Measurements from ENCODE around the gene PLEKHF1.

The PLEKHF1 gene

DNA sequence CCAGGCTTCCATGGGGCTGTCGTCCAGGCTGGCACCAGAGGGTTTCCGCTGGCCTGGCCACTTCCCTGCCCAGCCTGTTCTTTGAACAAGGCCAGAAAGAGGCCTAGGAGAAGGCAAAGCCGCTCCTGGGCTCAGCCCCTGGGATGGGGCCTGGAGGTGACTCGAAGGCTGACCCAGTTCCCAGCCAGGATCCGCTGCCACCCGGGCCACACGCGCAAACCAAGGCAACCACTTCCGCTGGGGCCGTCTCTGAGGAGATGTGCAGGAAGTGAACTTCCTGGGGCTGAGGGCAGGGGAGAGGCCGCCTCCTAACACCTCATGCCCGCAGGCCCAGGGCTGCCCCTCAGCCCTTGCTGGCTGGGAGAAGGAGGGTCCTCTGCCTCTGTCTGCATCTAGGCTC, 15.2 kb downstream of the PLEKHF1 start:
- no peak for DNase-seq

DNA sequence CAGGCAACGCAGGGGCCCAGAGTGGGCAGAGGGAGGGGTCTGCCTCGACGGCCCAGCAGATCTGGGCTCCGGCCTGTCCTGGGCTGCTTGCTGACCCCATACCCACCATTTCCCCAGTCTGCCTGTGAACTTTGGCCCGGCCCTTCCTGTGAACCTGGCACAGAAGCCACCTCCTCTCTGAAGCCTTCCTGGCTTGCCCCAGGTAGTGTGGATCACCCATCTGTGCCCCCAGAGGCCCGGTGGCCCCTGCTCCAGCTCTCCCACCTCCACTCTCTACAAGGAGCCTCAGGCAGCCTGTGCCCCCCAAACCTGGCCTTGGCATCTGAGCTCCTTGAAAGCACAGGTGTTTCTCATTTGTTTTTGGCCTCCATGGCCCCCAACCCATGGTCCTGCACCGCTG, 15.7 kb downstream of the PLEKHF1 start:
- no peak for DNase-seq

DNA sequence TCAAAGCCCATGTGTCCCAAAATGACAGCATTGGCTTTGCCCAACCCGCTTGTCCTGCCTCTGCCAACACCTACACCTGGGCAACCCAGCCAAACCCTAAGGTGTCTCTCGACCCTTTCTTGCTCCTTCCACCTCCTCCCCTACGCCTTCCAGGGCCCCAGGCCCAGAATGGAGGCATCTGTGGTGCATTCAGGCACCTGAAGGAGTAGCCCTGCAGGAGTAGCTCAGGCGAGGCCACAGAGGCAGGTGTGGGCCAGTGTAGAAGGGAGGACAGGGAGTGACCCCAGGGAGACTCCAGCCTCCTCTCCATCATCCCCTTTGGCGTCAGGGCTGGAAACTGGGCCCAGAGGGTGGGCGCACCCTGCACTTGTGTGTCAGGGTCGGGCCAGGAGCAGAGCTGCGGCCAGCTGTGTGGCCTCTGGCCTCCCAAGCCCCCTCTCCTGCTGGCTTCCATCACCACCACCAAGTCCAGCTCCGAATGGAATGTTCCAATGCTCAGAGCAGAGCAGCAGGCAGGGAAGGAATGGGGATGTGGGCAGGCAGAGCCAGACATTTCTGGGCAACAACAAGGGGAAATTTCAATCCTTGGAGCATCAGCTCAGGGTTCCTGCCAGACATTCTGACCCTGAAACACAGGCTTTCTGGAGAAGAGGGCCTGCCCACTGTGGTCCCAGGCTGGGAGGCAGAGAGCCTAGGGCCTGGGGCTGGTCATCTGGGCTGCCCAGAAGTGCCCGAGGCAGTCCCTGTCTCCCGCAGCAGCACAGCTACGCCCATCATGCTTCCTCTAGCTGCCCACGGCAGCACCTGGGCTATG, 16.4 kb downstream of the PLEKHF1 start:
- no peak for DNase-seq

DNA sequence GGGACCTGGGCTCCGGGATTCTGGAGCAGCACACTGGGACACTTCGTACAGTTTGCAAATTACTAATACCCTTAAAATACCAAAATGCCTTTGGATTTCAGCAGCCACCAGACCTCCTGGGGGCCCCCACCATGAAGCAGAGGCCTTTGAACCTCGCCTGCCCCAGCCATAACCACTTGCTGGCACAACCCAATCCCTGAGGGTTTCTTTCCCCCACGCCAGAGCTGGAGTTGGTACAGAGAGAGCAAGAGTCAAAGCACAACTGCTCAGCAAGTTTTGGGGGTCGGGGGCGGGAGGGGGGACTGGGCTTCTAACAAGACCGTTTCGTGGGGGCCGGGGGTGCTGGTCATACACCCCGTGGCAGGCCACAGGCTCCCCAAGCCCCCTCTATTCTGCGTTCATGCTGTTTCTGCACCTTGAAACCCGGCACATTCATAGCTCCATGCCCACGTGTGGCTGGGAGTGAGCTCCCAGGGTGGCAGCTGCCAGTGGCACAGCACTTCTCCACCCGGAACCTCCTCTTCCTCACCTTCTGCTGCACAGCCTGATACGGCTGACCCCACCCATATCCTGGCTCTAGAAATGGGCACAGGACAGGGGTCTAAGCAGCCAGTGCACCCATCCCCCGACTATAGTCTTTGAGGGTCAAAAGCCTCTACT, 17.1 kb downstream of the PLEKHF1 start:
- DNase-seq: no peak

DNA sequence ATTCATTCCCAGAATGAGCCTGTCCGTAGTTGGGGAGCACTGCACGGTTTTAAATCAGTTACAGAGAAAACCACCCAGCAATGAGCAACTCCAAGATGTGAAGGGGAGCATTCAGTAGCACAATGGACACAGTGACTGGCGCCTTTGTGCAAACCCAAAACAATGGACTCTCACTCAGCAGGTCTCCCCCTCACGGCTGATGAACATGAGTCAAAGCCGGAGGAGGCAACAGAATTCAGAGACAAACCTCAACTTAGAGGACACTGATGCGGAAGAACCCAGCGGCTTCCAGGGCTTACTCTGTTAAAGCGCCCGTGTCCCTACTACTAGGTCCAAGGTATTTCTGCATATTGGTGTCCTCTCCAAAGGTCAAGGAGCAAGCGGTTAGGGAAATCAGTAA, 17.7 kb downstream of the PLEKHF1 start:
- no peak for DNase-seq

DNA sequence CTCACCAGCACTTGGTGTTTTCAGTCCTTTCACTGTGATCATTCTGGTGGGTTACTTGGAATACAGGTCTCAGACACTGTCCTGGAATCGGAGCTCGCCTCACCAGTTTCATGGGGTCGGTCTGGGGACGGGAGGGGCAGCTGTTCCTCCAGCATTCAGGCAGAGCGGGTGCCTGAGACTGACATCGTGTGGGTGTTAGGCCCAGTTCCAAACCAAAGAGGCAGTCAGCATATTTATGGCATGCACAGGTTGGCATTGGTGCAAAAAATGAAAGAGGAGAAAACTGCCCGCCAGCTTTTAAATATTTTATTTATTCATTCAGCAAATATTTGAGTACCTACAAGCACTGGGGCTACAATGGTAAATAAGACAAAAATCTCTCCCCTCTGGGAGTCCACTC, 20.1 kb downstream of the PLEKHF1 start:
- DNase-seq: no peak

DNA sequence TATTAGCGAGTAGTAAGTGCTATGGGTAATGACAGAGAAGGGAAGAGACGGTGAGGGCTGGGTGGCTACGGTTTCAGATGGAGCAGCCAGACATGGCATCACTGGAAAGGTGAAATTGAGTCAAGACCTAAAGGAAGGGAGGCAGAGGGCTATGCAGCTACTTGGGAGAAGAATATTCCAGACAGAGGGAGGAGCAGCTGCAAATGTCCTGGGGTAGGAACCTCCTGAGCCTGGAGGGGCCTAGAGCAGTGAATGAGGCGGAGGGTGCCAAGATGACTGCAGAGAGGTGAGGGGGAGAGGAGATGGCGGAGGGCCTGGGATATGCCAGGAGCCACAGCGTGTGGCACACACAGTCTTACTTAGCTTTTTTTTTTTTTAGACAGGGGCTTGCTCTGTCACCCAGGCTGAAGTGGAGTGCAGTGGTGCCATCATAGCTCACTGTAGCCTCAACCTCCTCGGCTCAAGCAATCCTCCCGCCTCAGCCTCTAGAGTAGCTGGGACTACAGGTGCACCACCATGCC, 21.1 kb downstream of the PLEKHF1 start:
- DNase-seq: no peak

DNA sequence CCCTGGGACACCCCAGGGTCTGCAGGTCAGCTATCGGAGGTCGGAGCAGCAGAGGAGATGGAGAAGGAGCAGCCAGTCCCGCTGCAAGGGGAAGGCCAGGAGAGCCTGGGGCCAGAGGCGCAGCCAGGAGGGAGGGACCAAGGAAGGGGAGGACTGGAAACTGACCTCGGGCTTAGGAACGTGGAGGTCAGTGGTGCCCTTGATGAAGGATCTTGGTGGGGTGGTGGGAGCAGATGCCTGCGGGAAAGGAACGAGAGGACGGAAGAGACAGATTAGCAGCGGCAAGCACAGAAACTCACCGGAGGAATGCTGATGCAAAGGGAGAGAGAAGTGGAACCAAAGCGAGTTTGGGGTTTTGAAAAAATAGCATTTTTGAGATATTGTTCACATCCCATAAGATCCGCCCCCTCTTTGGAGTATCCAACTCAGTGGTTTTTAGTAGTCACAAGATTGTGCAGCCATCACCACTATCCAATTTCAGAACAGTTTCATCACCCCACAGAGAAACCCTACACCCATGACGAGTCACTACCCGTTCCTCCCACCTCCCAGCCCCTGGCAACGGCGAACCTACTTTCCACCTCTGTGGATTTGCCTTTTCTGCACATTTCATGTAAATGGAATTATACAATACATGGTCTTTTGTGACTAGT, 22.1 kb downstream of the PLEKHF1 start:
- no peak for DNase-seq

DNA sequence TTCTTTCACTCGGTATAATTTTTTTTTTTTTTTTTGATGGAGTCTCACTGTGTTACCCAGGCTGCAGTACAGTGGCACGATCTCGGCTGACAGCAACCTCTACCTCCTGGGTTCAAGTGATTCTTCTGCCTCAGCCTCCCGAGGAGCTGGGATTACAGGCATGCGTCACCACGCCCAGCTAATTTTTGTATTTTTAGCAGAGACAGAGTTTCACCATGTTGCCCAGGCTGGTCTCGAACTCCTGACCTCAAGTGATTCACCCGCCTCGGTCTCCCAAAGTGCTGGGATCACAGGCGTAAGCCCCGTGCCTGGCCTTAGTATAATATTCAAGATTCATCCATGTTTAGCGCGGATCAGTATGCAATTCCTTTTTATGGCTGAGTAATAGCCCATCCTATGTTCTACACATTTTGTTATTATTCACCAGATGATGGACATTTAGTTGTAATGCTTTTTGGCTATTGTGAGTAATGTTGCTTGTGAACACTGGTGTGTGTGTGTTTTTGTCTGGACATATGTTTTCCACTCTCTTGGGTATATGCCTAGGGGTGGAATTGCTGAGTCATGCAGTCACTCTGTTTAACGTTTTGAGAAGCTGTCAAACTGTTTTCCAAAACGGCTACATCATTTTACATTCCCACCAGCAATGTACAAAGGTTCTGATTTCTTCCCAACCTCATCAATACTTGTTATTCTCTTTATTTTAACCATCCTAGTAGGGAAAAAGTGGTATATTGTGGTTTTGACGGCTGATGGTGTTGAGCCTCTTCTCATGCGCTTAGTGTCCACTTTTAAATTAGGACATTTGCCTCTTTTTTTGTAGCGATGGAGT, 22.9 kb downstream of the PLEKHF1 start:
- no peak for DNase-seq

DNA sequence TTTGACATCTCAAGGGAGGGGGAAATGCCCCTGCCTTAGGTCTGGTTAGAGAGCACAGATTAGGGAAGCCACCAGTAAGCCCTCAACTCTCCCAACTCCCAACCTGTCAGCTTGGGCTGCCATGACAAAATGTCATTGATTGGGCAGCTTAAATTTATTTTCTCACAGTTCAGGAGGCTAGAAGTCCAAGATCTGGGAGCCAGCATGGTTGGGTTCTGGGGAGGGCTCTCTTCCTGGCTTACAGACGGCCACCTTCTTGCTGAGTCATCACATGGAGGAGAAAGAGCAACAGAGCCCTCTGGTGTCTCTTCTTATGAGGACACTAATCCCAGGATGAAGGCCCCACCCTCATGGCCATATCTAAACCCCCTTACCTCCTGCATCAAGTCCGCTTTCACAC, 25.6 kb downstream of the PLEKHF1 start:
- no peak for DNase-seq

DNA sequence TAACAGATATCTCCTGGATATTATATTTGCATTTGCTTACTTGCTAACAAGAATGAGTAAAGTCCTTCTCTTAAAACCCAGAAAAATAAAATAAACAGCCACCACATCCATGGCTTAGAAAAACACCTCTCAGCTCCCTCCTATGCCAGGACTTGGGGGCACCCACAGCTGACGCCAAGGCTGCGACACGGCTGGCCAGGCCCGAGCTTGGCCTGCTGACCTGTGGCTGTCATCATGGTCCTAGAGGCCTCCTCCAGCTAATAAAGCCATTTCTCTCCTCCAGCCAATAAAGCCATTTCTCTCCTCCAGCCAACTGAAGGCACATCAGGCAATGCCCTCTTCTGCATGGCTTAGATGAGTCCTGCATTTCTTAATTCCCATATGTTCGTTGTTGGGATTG, 28.9 kb downstream of the PLEKHF1 start:
- no peak for DNase-seq

DNA sequence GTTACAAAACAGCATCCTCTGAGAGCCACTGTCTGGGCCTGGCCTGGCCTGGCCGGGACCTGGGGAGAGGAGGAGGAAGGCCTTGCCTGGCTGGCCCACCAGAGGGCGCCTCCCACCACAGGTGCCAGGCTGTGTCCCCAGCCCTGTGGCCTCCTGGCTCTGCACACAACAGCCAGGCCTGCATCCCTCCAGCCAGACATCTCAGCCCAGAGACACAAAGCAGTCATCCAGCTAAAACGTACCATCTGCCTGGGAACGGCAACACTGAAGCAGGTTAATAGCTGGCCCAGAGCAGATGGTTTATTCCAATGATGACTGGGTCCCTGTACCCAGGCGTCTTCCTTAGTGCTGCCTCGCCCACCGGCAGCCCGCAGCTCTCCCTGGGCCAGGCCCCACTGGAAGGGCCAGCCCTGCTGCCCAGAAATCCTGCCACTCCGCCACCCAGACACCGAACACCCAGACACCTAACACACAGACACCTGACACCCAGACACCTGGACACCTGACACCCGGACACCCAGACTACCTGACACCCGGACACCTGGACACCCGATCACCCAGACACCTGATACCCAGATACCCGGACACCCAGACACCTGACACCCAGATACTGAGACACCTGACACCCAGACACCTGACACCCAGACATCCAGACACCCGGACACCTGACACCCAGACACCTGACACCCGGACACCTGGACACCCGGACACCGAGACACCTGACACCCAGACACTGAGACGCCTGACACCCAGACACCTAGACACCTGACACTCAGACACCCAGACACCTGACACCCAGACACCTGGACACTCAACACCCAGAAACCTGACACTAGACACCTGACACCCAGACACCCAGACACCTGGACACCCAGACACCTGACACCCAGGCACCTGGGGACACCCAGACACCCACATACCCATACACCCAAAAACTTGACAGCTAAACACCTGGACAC, 29.7 kb downstream of the PLEKHF1 start:
- no peak for DNase-seq

DNA sequence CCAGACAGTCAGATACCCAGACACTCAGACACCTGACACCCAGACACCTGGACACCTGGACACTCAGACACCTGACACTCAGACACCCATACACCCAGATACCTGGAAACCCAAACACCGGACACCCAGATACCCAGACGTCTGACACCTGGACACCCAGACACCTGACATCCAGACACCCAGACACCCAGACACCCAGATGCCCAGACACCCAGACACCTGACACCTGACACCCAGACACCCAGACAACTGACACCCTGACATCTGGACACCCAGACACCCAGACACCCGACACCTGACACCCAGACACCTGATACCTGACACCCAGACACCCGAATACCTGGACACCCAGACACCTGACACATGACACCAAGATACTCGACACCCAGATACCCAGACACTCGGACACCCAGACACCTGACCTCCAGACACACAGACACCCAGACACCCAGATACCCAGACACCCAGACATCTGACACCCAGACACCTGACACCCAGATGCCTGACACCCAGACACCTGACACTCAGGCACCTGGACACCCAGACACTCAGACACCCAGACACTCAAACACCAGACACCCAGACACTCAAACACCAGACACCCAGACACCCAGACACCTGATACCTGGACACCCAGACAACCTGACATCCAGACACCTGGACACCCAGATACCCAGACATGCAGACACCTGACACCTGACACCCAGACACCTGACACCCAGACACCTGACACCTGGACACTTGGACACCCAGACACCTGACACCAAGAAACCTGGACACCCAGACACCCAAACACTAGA, 30.7 kb downstream of the PLEKHF1 start:
- no peak for DNase-seq

DNA sequence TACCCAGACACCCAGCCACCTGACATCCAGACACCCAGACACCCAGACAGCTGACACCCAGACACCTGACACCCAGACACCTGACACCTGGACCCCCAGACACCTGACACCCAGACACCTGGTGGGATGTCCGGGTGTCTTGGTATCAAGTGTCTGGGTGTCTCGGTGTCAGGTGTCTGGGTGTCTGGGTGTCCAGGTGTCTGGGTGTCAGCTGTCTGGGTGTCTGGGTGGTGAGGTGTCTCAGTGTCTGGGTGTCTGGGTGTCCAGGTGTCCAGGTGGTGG, 31.2 kb downstream of the PLEKHF1 start:
- DNase-seq: no peak

DNA sequence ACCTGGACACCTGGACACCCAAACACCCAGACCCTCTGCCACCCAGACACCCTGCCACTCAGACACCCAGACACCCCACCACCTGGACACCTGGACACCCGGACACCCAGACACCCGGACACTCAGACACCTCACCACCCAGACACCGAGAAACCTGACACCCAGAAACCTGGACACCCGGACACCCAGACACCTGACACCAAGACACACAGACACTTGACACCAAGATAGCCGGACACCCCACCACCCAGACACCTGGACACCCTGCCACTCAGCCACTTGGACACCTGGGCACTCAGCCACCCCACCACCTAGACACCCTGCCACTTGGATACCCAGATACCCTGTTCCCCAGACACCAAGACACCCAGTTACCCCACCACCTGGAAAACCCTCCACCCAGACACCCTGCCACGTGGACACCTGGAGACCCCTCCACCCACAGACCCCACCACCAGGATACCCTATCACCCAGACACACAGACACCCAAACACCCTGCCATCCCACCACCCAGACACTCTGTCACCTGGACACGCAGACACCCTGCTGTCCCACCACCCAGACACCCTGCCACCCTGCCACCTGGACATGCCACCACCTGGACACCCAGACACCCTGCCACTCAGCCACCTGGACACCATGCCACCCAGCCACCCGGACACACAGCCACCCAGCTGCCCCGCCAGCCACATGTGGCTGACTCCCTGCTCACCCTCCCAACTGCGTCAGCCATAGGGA, 32.4 kb downstream of the PLEKHF1 start:
- no peak for DNase-seq

DNA sequence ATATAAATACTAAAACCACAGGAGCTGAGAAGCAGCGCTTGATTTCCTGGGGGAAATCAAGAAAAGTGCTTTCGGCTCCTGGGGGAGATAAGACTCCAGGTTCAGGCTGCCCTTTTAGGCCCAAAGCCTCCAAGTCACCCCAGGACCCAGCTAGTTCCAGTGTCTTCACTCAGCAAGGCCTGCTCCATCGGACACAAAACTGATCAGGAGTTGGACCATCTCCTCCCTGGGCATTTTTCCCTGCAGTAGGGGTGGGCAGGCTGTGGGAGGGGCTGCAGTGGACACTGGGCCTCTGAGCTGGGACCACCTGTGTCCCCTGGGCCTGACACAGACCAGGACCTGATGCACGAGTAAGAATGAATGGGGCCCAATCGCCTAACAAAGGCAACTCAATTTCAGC, 34.6 kb downstream of the PLEKHF1 start:
- DNase-seq: no peak

DNA sequence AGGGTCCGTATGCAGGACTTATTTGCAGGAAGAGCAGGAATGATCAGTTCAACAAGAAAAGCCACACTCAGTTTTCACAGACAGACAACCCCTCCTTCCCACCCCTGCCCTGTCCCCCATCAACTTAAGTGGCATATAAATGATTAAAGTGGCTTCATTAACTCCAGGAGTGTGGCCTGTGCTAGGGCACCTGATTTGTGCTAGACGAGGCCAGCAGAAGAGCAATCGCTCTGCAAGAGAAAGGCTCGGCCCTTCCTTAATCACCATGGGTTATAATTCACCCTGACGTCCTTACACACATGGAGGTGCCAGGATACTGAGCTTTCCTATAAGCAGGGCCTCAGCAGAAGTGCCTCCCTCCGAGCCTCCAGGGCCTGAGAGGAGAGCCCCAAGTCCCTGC, 35.2 kb downstream of the PLEKHF1 start:
- DNase-seq: no peak

DNA sequence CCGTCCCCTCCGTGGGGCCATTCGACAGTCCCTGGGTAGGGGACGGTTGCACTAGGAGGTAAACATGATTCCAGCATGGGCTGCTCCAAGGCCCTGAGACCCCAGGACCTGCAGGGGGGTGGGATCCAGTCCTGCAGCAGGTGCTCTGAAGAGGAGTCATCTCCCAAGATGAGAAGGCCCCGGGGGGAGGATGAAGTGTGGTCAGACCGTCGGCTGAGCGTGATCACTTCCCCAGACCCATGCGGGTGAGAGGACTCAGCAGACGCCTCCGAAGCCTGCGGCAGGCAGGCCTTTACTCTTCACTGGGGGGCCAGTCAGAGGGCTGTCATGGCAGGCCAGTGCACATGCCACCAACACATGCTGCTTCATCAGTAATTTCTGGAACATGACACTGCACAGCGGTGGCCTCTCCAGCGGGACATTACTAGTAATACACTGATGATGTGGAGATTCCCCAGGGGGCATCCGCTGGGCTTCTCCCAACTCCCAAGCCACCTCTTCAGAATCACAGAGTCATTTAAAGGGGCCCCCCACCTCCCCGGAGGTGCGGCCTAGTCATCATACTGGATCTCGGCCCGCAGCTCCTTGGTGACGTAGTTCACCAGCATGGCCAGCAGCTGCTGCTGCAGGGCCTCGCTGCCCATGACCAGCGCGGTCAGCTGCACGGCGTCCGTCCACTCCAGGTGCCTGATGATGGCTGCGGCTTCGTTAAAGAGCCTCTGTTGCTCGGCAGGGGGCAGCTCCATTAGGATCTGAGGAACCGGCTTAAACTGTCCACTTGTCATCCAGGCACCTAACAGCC, 37.1 kb downstream of the PLEKHF1 start:
- no peak for DNase-seq

DNA sequence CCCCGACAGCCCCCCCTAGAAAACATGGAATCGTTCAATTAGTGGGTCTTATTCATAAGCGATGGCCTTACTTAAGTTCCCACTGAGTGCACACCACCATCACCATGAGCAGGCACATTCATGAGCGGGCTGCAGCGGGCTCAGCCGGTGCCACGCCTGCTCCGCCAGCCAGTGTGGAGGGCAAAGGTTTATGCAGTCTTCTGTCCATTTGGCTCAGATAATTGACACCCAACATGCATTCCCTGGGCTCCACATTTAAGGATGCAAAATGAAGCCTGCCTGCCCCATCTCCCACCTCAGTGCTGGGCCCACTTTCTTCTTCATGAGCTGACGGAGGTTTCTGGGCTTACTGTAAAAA, 37.7 kb downstream of the PLEKHF1 start:
- DNase-seq: no peak

All from NCI-H526 treated with DMSO at 0.1 percent for 48 hours (cell line).